HG02759 (cell line): ENCODE data around the gene SPNS1.
"Not testable (repeated sequence)": the region's sequence is repeated elsewhere in the genome, so short reads cannot be mapped to it uniquely, and the experiment has no call there.

Source experiments
- ATAC-seq: cut with Tn5 transposase; IDR thresholded peaks from one replicate; pipeline ENCODE4 v1.9.1; 2021; ENCODE audit warnings: mild to moderate bottlenecking, moderate library complexity; ENCODE audit not compliant: unreplicated experiment

Gene SPNS1

GRCh38 chr16:28989363-28989762, 14.8 kb downstream of the SPNS1 start:
- ATAC-seq = no peak

- no peak for ATAC-seq
Measured at GRCh38 chr16:28990375-28991040, 15.9 kb downstream of the SPNS1 start.

GRCh38 chr16:28991687-28992086, 17.1 kb downstream of the SPNS1 start:
- ATAC-seq = no peak

GRCh38 chr16:28992496-28992895, 17.9 kb downstream of the SPNS1 start:
- ATAC-seq = no peak

GRCh38 chr16:28998837-28999236, 24.3 kb downstream of the SPNS1 start:
- no peak for ATAC-seq

- no peak for ATAC-seq
Measured at GRCh38 chr16:28999577-28999976, 25.0 kb downstream of the SPNS1 start.

- no peak for ATAC-seq
Measured at GRCh38 chr16:29000019-29000418, 25.4 kb downstream of the SPNS1 start.

GRCh38 chr16:29004496-29005139, 30.0 kb downstream of the SPNS1 start:
- ATAC-seq = not testable (repeated sequence)

- no peak for ATAC-seq
Measured at GRCh38 chr16:29007730-29008593, 33.4 kb downstream of the SPNS1 start.

- no peak for ATAC-seq
Measured at GRCh38 chr16:29009050-29009837, 34.7 kb downstream of the SPNS1 start.

- ATAC-seq = no peak
Measured at GRCh38 chr16:29009838-29010166, 35.2 kb downstream of the SPNS1 start.

GRCh38 chr16:29011112-29011511, 36.5 kb downstream of the SPNS1 start:
- no peak for ATAC-seq

- no peak for ATAC-seq
Measured at GRCh38 chr16:29011851-29012250, 37.3 kb downstream of the SPNS1 start.

GRCh38 chr16:29012913-29013553, 38.5 kb downstream of the SPNS1 start:
- ATAC-seq = no peak

- ATAC-seq = no peak
Measured at GRCh38 chr16:29014561-29015069, 40.0 kb downstream of the SPNS1 start.

- no peak for ATAC-seq
Measured at GRCh38 chr16:29022196-29022595, 47.6 kb downstream of the SPNS1 start.

- ATAC-seq = no peak
Measured at GRCh38 chr16:29023279-29024277, 49.0 kb downstream of the SPNS1 start.

- ATAC-seq = no peak
Measured at GRCh38 chr16:29024278-29024677, 49.7 kb downstream of the SPNS1 start.

GRCh38 chr16:29025218-29025617, 50.6 kb downstream of the SPNS1 start:
- ATAC-seq = no peak
